Thymus (tissue), 11 donors: Measurements from ENCODE around the gene DPCD. TPM values are rescaled to one million over a fixed set of nuclear protein-coding genes. Genes with fewer than 3 reads are reported as not detected.
"Not testable (repeated sequence)": the region's sequence is repeated elsewhere in the genome, so short reads cannot be mapped to it uniquely, and the experiment has no call there.

Experiments
- DNase-seq, 9 donors: peaks; one replicate each; pipeline ENCODE4 v3.0.0-alpha.2; 2013; ENCODE audit warnings: low spot score in 9 of 9, low read depth in 6 of 9, missing footprints in 1 of 9
- H3K27ac ChIP-seq, 2 donors: one replicate each; pipeline ENCODE4 v1.5.1; 2013; ENCODE audit warnings: control low read depth in 1 of 2, low read depth in 1 of 2, low read length in 1 of 2, mild to moderate bottlenecking in 1 of 2, moderate library complexity in 1 of 2
- H3K27me3 ChIP-seq, 2 donors: one replicate each; pipeline ENCODE4 v1.5.1; 2013; ENCODE audit warnings: low read length in 1 of 2; ENCODE audit not compliant: control insufficient read depth in 2 of 2, insufficient read depth in 1 of 2
- H3K36me3 ChIP-seq, 2 donors: one replicate each; pipeline ENCODE4 v1.5.1; 2013; ENCODE audit warnings: low read length in 1 of 2, mild to moderate bottlenecking in 1 of 2, moderate library complexity in 1 of 2; ENCODE audit not compliant: control insufficient read depth in 2 of 2, insufficient read depth in 2 of 2
- H3K4me1 ChIP-seq, 2 donors: one replicate each; pipeline ENCODE4 v1.5.1; 2013; ENCODE audit warnings: low read length in 2 of 2; ENCODE audit not compliant: control insufficient read depth in 2 of 2, insufficient read depth in 2 of 2
- H3K4me3 ChIP-seq, 2 donors: one replicate each; pipeline ENCODE4 v1.5.1; 2013; ENCODE audit warnings: low read length in 2 of 2, control low read depth in 1 of 2, mild to moderate bottlenecking in 1 of 2
- H3K9me3 ChIP-seq, 2 donors: one replicate each; pipeline ENCODE4 v1.5.1; 2013; ENCODE audit warnings: low read length in 1 of 2, mild to moderate bottlenecking in 1 of 2; ENCODE audit not compliant: control insufficient read depth in 2 of 2, insufficient read depth in 1 of 2
- WGBS: extraction: QIAGEN DNeasy Blood & Tissue Kit; methylation state at CpG from one replicate; pipeline ENCODE4 v1.1.7; 2013; 5-methylcytosine and 5-hydroxymethylcytosine counted together
- polyA plus RNA-seq: library from polyadenylated mRNA; stranded (reverse); fragments of 200-250 nt; gene quantifications from one replicate; pipeline ENCODE4 v1.2.3, GENCODE V29; 2013
- total RNA-seq: library from RNA; stranded (reverse); fragments of 120-200 nt; gene quantifications from one replicate; pipeline ENCODE4 v1.2.4, GENCODE V29; 2013
- donor health status: healthy.

DPCD gene
- total and polyA plus RNA-seq, 2 donors: 10.4 to 14.2 TPM

DNA sequence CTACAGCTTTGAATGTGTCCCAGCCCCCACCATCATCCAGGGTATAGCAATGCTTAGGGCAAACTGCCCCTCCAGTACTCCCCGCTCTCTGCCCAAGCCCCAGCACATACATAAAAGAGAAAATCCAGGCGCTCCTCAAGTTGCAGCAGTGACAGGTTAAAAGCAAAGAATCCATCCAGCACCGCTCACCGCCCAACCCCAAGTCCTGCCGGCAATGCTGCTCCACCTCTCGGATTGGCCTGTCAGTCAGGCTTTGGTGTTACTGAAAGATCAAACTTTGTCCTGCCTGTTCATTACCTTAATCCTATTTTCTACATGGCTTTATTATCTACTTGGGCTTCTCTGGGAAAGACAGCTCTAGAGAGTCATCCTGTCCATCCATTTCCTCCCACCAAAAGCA is 31.9 kb downstream of the DPCD start:
- no peaks in the 10 kb centered on the region for H3K27me3 ChIP-seq
- WGBS: 99% methylated on average over 6 of the region's 6 CpGs
- no peaks in the 10 kb centered on the region for H3K9me3 ChIP-seq
- no peak overlapping the region for H3K4me3 ChIP-seq
- H3K27ac ChIP-seq: no peak overlapping the region
- no peak for DNase-seq
- H3K36me3 ChIP-seq: peaks cover 21 to 35% of the 10 kb centered on the region in 2 donors
- H3K4me1 ChIP-seq: peaks cover 0 to under 1% of the 10 kb centered on the region in 2 donors

DNA sequence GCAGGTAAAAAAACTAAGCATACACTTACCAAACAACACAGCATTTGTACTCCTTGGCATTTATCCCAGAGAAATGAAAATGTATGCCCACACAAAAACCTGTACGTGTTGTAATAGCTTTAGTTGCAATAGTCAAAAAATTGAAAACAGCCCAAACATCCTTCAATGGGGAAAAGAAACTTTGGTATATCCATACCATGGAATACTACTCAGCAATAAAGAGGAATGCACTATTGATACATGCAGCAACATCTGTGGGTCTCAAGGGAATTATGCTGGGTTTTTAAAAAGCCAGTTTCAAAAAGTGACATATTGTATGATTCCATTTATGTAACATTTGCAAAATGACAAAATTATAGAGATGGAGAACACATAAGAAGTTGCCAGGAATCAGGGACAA is 35.4 kb downstream of the DPCD start:
- Histone ChIP-seq H3K27ac (no peak overlapping the region), H3K36me3 (peaks cover 16 to 26% of the 10 kb centered on the region in 2 donors), H3K4me3 (no peak overlapping the region), H3K9me3 (no peaks in the 10 kb centered on the region), H3K4me1 (peaks cover 0 to 3% of the 10 kb centered on the region in 2 donors), H3K27me3 (no peaks in the 10 kb centered on the region)
- no peak for DNase-seq
- 94% methylated on average over 1 of the region's 1 CpG for WGBS

DNA sequence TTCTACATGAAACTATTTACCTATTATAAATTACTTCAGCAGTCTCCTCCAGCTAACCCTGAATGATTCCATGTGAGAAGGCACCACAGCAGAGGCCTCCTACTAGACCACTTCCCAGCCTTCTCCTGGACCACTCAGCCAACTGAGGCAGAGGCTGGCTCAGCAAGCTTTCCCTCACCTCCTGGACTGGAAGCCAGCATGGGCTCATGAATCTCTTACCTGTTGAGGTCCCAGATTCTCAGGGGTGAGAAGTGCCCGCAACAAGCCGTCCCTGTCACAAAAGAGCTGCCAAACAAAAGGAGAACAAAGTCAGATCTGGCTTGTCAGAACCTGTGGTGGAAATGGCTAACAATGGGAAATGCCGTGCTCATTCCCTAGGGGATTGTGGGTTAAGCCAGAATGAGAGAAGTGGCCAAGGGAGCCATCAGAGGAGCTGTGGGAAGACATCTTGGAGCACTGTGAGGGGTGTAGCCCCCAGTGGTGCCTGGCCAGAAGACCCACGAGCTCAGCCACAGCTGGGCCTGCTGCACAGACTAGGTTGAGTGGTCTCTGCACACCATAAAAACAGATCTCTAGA is 36.5 kb downstream of the DPCD start:
- Histone ChIP-seq H3K27me3 (no peaks in the 10 kb centered on the region), H3K36me3 (peaks cover 12 to 23% of the 10 kb centered on the region in 2 donors), H3K9me3 (no peaks in the 10 kb centered on the region), H3K27ac (no peak overlapping the region), H3K4me3 (no peak overlapping the region), H3K4me1 (peaks cover 0 to 3% of the 10 kb centered on the region in 2 donors)
- 91% methylated on average over 4 of the region's 4 CpGs for WGBS
- DNase-seq: no peak

DNA sequence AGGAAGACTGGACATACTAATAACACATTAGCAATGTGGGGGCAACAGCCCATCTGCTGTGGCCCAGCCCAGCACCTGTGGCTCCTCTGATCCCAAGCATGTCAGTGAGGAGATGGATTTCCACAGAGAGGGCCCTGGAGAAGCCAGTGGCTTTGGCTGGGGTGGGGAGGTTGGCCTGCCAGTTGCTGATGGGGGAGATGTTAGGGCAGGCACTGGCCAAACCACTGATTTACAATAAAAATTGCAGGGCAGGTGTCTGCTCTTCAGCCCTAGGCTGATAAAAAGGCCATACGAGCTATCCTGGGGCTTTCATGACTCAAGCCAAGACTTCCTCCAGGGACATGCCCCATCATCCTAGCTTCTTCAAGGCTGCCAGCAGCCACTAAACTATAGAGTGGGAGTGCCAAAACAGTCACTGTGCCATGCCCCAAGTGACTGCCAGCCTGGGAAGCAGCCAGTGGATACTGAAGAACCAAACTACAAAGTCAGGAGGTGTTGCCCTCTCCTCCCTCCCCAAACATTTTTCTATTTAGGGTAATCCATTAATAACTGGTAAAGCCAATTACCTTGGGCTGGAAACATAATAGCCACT is 37.8 kb downstream of the DPCD start:
- DNase-seq: no peak

DNA sequence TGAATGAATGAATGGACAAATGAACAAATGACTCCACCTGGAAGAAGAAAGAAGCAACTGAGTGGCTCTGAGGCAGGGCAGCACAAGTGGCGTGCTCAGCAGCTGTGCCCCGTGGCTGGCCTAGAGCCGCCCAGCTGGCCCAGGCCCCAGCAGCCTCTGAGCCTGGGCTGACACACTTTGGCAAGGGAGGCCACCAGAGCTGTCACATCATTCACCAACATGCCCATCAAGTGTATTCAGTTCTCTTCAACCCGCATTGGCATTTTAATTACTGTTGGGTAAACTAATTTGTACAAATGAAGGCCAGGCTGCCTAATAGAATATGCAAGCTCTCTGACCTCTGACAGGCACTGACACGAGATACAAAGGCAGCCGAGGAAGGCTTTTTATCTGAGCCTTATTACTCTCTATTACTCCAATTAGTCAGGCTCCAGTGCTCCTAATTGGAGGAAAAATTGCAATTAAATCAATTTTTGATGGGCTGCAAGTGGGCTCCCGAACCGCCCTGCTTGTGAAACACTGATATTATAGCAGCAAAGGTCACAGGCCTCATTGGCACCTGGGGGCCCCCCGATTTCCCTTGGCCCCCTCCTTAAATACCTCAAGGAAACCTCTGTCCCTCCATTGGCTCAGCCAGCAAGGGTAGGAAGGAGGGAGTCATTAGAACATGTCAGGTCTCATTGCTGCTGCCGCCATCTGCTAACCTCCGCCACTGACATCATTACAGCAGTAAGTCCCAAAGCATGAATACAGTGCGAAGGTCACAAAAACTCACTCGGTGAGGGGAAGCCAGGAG is 41.9 kb downstream of the DPCD start:
- peaks cover 0 to 2% of the 10 kb centered on the region in 2 donors for H3K4me1 ChIP-seq
- H3K27me3 ChIP-seq: no peaks in the 10 kb centered on the region
- H3K4me3 ChIP-seq: no peak overlapping the region
- no peak overlapping the region for H3K27ac ChIP-seq
- no peak for DNase-seq
- no peaks in the 10 kb centered on the region for H3K9me3 ChIP-seq
- 98% methylated on average over 13 of the region's 13 CpGs for WGBS
- H3K36me3 ChIP-seq: peaks cover 2 to 9% of the 10 kb centered on the region in 2 donors

More for the DNA sequence above, 37.8 kb downstream of the DPCD start:
- H3K9me3 ChIP-seq: no peaks in the 10 kb centered on the region
- no peaks in the 10 kb centered on the region for H3K27me3 ChIP-seq
- H3K27ac ChIP-seq: no peak overlapping the region
- H3K4me1 ChIP-seq: peaks cover 0 to 3% of the 10 kb centered on the region in 2 donors
- 91% methylated on average over 1 of the region's 1 CpG for WGBS
- peaks cover 8 to 16% of the 10 kb centered on the region in 2 donors for H3K36me3 ChIP-seq
- no peak overlapping the region for H3K4me3 ChIP-seq

DNA sequence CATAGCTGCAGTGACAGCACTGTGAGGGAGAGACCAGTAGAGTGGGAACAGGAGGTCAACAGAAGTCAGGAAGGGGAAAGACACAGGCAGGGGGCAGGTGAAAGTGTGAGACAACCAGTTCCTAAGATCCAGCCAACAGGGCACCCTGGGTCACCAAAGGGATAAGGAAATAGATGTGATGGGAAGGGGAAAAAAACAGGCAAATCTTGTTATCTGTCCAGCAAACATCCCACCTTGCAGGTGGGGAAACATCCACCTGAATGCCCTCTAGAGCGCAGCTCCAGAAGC is 42.5 kb downstream of the DPCD start:
- DNase-seq: no peak
- no peaks in the 10 kb centered on the region for H3K27me3 ChIP-seq
- H3K27ac ChIP-seq: no peak overlapping the region
- H3K4me1 ChIP-seq: no peaks in the 10 kb centered on the region
- H3K36me3 ChIP-seq: peaks cover 2 to 8% of the 10 kb centered on the region in 2 donors
- no peaks in the 10 kb centered on the region for H3K9me3 ChIP-seq
- WGBS: 100% methylated on average over 1 of the region's 1 CpG
- H3K4me3 ChIP-seq: no peak overlapping the region

DNA sequence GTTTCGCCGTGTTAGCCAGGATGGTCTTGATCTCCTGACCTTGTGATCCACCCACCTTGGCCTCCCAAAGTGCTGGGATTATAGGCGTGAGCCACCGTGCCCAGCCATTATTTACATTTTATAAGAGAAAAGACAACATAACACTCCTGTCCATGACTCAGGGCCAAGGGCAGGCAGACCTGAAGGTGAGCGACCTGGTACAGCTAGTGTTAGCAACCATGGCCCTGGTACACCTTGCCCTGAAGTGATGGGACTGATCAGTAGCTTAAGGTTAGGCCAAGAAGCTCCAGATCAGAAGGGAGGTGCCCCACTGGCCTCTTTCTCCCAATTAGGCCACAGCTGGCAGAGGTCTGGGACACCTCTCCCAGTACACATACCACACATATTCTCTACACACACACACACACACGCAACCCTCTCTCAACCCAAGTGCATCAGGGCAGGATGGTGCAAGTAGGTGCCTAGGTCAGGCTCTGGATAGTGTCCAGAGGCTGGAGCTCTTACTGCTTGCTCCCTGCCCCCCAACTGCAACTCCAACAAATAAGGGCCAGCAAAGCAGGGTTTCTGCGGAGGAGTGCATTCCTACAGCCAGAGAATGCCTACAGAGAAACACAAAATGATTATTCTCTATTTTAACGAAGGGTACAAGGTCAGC is 43.8 kb downstream of the DPCD start:
- Histone ChIP-seq H3K27ac (no peak overlapping the region), H3K27me3 (no peaks in the 10 kb centered on the region), H3K36me3 (peaks cover 2 to 8% of the 10 kb centered on the region in 2 donors), H3K9me3 (no peaks in the 10 kb centered on the region), H3K4me1 (no peaks in the 10 kb centered on the region), H3K4me3 (no peak overlapping the region)
- 90% methylated on average over 8 of the region's 8 CpGs for WGBS
- DNase-seq: no peak

DNA sequence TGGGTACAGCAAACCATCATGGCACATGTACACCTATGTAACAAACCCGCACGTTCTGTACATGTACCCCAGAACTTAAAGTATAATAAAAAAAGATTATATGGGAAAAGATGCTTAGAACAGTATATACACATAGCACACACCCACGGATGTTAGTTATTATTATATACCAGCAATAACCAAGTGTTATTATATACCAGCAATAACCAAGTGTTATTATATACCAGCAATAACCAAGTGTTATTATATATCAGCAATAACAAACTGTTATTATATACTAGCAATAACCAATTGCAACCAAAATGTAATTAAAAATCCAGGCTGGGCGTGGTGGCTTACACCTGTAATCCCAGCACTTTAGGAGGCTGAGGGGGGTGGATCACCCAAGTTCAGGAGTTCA is 45.4 kb downstream of the DPCD start:
- WGBS: 97% methylated on average over 4 of the region's 4 CpGs
- DNase-seq, H3K9me3 ChIP-seq, H3K27me3 ChIP-seq, H3K4me3 ChIP-seq, H3K27ac ChIP-seq, H3K4me1 ChIP-seq: not testable (repeated sequence)
- H3K36me3 ChIP-seq: peaks cover 2 to 15% of the 10 kb centered on the region in 2 donors
